HG03432 (cell line): ENCODE measurements around the gene GUK1.
A peak's percentile ranks its signal among the peaks of the same experiment; 100 is the strongest.
"Not testable (repeated sequence)": the region's sequence is repeated elsewhere in the genome, so short reads cannot be mapped to it uniquely, and the experiment has no call there.

ENCODE experiments used
- ATAC-seq: cut with Tn5 transposase; IDR thresholded peaks from one replicate; pipeline ENCODE4 v1.9.1; 2021; ENCODE audit warnings: mild to moderate bottlenecking, moderate library complexity; ENCODE audit not compliant: unreplicated experiment

The GUK1 gene

GRCh38 chr1:228104526-228105269 is 35.4 kb upstream of the GUK1 start:
- ATAC-seq = no peak

- no peak for ATAC-seq
Observed at GRCh38 chr1:228105270-228105995, 34.6 kb upstream of the GUK1 start.

- ATAC-seq = no peak
Observed at GRCh38 chr1:228105996-228106799, 33.9 kb upstream of the GUK1 start.

GRCh38 chr1:228106800-228107054 is 33.4 kb upstream of the GUK1 start:
- ATAC-seq = no peak

GRCh38 chr1:228107636-228108035 is 32.4 kb upstream of the GUK1 start:
- ATAC-seq = no peak

GRCh38 chr1:228108055-228108690 is 31.9 kb upstream of the GUK1 start:
- no peak for ATAC-seq

- ATAC-seq = no peak
Observed at GRCh38 chr1:228108742-228109072, 31.4 kb upstream of the GUK1 start.

- ATAC-seq = peak; percentile 91
Observed at GRCh38 chr1:228109073-228109961, 30.8 kb upstream of the GUK1 start, which contains the start of gene MRPL55. Gene MRPL55, minus strand, starts transcription at chr1:228109299. Its CDS starts 1,039 bp downstream, at chr1:228108260.

GRCh38 chr1:228109962-228110488 is 30.1 kb upstream of the GUK1 start:
- ATAC-seq = no peak

- ATAC-seq = no peak
Observed at GRCh38 chr1:228110556-228110955, 29.5 kb upstream of the GUK1 start.

- not testable (repeated sequence) for ATAC-seq
Observed at GRCh38 chr1:228111315-228111714, 28.8 kb upstream of the GUK1 start.

- no peak for ATAC-seq
Observed at GRCh38 chr1:228112167-228112566, 27.9 kb upstream of the GUK1 start.

- no peak for ATAC-seq
Observed at GRCh38 chr1:228112617-228113016, 27.5 kb upstream of the GUK1 start.

- no peak for ATAC-seq
Observed at GRCh38 chr1:228114827-228115226, 25.3 kb upstream of the GUK1 start.

GRCh38 chr1:228117335-228117734 is 22.7 kb upstream of the GUK1 start:
- no peak for ATAC-seq

GRCh38 chr1:228118040-228118439 is 22.0 kb upstream of the GUK1 start:
- ATAC-seq = no peak

GRCh38 chr1:228120351-228120750 is 19.7 kb upstream of the GUK1 start:
- no peak for ATAC-seq

- no peak for ATAC-seq
Observed at GRCh38 chr1:228120857-228121489, 19.1 kb upstream of the GUK1 start.

- ATAC-seq = no peak
Observed at GRCh38 chr1:228122921-228123441, 17.1 kb upstream of the GUK1 start.
